Measurements from ENCODE around the gene NNMT.

The NNMT gene

DNA sequence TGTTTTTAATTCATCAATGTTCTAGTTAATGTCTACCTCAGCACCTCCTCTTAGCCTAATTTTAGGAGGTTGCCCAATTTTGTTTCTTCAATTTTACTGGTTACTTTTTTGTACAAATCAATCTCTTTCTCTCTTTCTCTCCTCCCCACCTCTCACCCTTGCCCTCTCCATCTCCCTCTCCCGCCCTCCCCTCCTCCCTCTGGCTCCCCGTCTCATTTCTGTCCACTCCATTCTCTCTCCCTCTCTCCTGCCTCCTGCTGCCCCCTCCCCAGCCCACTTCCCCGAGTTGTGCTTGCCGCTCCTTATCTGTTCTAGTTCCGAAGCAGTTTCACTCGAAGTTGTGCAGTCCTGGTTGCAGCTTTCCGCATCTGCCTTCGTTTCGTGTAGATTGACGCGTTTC is 40.9 kb upstream of the NNMT start:
- Histone ChIP-seq H3K4me3 (no peak overlapping the region), H3K4me1 (peaks cover 6 to 56% (median 33%) of the 10 kb centered on the region in 10 experiments; a peak in 19 of 20 replicates), H3K4me2 (no peak overlapping the region), H4K20me1 (peaks cover 0 to 27% (median 0%) of the 10 kb centered on the region in 11 experiments; a peak in 4 of 22 replicates), H3K9me3 (replicated peaks in 1 of 11) (no peaks in the 10 kb centered on the region), H3K27ac (no peak overlapping the region), H3K36me3 (no peaks in the 10 kb centered on the region), H3K9ac (no peak overlapping the region), H3K27me3 (no peaks in the 10 kb centered on the region)
- no peak for TF ChIP-seq Cebpa-rat (IDR thresholded peaks at IDR 0.05)

GRCh38 chr11:114256176-114256966 is 39.8 kb upstream of the NNMT start:
- no peak overlapping the region for H3K27ac ChIP-seq
- no peaks in the 10 kb centered on the region for H3K36me3 ChIP-seq

DNA sequence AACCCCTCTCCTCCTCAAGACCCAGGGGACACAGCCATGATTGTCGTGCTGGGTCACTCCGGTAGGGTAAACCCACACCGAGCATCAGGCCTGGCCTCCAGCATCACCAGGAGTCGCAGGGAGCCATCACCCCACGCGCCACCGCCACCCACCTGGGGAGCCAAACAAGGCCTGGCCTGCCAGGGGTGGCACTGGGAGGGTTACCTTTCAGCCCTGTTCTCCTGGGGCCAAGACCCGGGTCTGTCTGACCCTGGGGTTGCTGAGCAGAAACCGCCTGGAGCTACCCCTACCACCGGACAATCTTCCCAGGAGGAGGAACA is 39.3 kb upstream of the NNMT start:
- Histone ChIP-seq H3K4me3 (no peak overlapping the region), H3K27ac (no peak overlapping the region), H3K4me2 (no peak overlapping the region), H3K36me3 (no peaks in the 10 kb centered on the region), H3K4me1 (peaks cover 6 to 45% (median 25%) of the 10 kb centered on the region in 10 experiments; a peak in 19 of 20 replicates), H3K27me3 (no peaks in the 10 kb centered on the region), H3K9me3 (replicated peaks in 1 of 11) (no peaks in the 10 kb centered on the region), H3K9ac (no peak overlapping the region), H4K20me1 (peaks cover 0 to 40% (median 0%) of the 10 kb centered on the region in 11 experiments; a peak in 4 of 22 replicates)
- no peak for TF ChIP-seq Cebpa-rat (IDR thresholded peaks at IDR 0.05)

More at GRCh38 chr11:114256176-114256966, 39.8 kb upstream of the NNMT start:
- Histone ChIP-seq H3K27me3 (no peaks in the 10 kb centered on the region), H3K4me3 (no peak overlapping the region), H3K9me3 (replicated peaks in 1 of 11) (no peaks in the 10 kb centered on the region), H4K20me1 (peaks cover 0 to 34% (median 0%) of the 10 kb centered on the region in 11 experiments; a peak in 4 of 22 replicates), H3K4me1 (peaks cover 6 to 51% (median 30%) of the 10 kb centered on the region in 10 experiments; a peak in 19 of 20 replicates), H3K9ac (no peak overlapping the region), H3K4me2 (no peak overlapping the region)
- TF ChIP-seq Cebpa-rat (IDR thresholded peaks at IDR 0.05): no peak

DNA sequence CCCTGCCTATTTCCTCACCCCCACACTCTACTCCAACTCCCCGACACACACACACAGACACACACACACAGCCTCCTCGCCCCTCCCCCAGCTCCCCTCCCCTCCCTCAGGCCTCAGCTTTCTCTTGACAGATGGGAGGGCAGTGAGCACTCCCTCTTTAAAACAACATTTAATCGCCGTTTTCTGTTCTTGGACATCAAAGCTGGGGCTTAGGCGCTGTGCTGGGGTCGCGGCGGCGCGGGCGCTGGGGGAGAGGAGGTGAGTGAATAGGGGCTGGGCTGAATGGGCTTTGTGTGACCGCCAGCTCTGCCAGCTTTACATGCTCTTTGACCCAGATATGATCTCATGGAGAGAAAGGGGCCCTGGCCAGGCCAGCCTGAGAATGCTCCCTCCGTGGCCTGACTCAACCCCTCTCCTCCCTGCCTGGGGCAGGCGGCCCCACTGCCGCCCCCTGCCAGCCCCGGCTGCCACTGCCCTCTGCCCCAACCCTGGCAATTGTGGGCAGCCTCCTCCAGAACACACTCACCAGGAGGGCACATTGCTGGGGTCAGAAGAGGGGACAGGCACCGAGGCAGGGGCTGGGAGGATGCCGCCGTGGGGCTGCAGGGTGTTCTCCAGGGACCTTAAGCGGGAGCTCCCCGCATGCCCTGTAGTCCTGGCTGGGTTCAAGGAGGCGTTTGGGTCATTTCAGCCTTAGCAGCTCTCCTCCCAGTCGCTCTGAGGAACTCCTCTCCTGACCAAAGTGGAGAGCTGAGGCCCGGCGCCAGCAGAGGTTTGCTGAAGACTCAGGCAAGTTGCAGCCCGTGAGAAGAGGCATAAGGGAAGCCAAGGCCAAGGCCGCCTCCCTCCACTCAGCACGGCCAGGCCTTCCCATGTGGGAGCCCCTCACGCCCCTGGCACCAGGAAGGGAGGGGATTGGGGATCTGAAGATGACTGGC is 38.3 kb upstream of the NNMT start:
- no peaks in the 10 kb centered on the region for H3K9me3 ChIP-seq (replicated peaks in 1 of 11)
- H4K20me1 ChIP-seq: peaks cover 0 to 41% (median 0%) of the 10 kb centered on the region in 11 experiments; a peak in 4 of 22 replicates
- H3K27ac ChIP-seq: no peak overlapping the region
- peaks cover 6 to 36% (median 20%) of the 10 kb centered on the region in 10 experiments; a peak in 16 of 20 replicates for H3K4me1 ChIP-seq
- H3K36me3 ChIP-seq: no peaks in the 10 kb centered on the region
- peak overlapping the region in 8 of 11 experiments; percentile 11 to 59 (median 42); a peak in 11 of 22 replicates for H3K4me2 ChIP-seq
- no peak overlapping the region for H3K9ac ChIP-seq
- H3K27me3 ChIP-seq: no peaks in the 10 kb centered on the region
- TF ChIP-seq Cebpa-rat (IDR thresholded peaks at IDR 0.05): no peak
- H3K4me3 ChIP-seq: no peak overlapping the region

DNA sequence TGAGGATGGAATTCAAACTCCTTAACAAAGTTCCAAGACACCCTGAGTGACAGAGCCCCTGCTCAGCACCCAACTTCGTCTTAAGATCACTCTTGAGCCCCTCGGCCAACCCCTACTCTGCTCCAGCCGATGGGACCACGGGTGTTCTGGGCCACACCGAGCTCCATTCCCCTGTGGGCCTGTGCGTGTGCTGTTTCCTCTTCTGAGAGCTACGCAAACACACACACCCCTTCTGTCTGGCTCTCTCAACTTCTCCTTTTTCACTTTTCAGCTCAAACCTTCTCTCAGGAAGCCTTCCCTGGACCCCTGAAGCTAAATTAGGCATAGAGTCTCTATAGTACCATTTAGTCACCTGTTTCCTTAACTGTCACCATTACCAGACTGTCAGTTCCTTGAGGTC is 37.5 kb upstream of the NNMT start:
- Histone ChIP-seq H3K36me3 (no peaks in the 10 kb centered on the region), H3K9ac (no peak overlapping the region; a peak in 1 of 22 replicates), H3K4me3 (no peak overlapping the region), H3K4me2 (peak overlapping the region in 9 of 11 experiments; percentile 4 to 59 (median 39); a peak in 14 of 22 replicates), H3K27ac (no peak overlapping the region), H3K27me3 (no peaks in the 10 kb centered on the region), H3K4me1 (peaks cover 6 to 30% (median 18%) of the 10 kb centered on the region in 10 experiments; a peak in 16 of 20 replicates), H3K9me3 (replicated peaks in 1 of 11) (no peaks in the 10 kb centered on the region), H4K20me1 (peaks cover 0 to 38% (median 0%) of the 10 kb centered on the region in 11 experiments; a peak in 5 of 22 replicates)
- no peak for TF ChIP-seq Cebpa-rat (IDR thresholded peaks at IDR 0.05)

DNA sequence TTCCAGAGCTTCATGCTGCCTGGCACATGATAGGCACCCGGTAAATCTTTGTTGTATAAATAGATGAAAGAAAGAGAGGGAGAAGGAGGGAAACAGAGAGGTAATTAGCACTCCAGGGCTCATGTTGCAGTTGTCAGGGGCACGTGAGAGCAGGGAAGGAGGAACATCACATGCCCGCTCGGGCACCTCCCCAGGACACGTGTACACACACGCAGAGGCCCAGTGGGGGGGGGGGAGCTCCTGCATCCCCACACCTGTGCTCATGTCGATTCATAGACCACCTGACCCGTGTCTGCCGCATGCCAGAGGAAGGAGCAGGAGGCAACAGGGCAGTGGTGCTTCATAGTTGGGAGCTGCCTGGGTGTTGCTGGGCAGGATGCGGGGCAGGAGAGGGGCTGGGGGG is 37.1 kb upstream of the NNMT start:
- Histone ChIP-seq H3K27ac (no peak overlapping the region), H3K27me3 (no peaks in the 10 kb centered on the region), H3K4me3 (no peak overlapping the region), H3K9me3 (replicated peaks in 1 of 11) (no peaks in the 10 kb centered on the region), H3K4me2 (peak overlapping the region in 8 of 11 experiments; percentile 4 to 59 (median 42); a peak in 14 of 22 replicates), H4K20me1 (peaks cover 0 to 37% (median 0%) of the 10 kb centered on the region in 11 experiments; a peak in 5 of 22 replicates), H3K4me1 (peaks cover 6 to 30% (median 18%) of the 10 kb centered on the region in 10 experiments; a peak in 16 of 20 replicates), H3K36me3 (no peaks in the 10 kb centered on the region), H3K9ac (no peak overlapping the region; a peak in 1 of 22 replicates)
- no peak for TF ChIP-seq Cebpa-rat (IDR thresholded peaks at IDR 0.05)

DNA sequence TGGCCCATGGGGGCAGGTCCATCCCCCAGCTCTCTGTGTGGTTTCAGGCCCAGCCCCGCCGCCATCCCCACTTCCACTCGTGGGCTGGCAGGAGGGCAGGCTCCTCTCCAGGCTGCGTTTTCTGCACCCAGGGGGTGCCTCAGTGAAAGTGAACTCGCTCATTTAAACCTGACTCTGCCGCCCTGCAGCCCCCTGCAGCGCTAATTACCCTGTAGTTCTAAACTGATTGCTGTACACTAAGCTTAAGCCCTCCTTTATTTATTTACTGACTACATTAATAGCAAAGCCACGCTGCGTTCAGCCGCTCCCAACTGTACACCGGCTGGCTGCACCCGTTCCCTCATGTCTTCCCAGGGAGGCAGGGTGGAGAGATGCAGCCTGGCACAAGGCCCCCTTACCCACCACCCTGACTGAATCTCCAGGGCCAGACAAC is 36.6 kb upstream of the NNMT start:
- H3K4me1 ChIP-seq: peaks cover 6 to 30% (median 18%) of the 10 kb centered on the region in 10 experiments; a peak in 16 of 20 replicates
- no peak for TF ChIP-seq Cebpa-rat (IDR thresholded peaks at IDR 0.05)
- H3K27ac ChIP-seq: no peak overlapping the region
- no peaks in the 10 kb centered on the region for H3K27me3 ChIP-seq
- no peak overlapping the region for H3K4me3 ChIP-seq
- H3K9ac ChIP-seq: no peak overlapping the region
- peaks cover 0 to 37% (median 0%) of the 10 kb centered on the region in 11 experiments; a peak in 5 of 22 replicates for H4K20me1 ChIP-seq
- H3K4me2 ChIP-seq: peak overlapping the region in 7 of 11 experiments; percentile 24 to 59 (median 44); a peak in 12 of 22 replicates
- H3K36me3 ChIP-seq: no peaks in the 10 kb centered on the region
- H3K9me3 ChIP-seq (replicated peaks in 1 of 11): no peaks in the 10 kb centered on the region

DNA sequence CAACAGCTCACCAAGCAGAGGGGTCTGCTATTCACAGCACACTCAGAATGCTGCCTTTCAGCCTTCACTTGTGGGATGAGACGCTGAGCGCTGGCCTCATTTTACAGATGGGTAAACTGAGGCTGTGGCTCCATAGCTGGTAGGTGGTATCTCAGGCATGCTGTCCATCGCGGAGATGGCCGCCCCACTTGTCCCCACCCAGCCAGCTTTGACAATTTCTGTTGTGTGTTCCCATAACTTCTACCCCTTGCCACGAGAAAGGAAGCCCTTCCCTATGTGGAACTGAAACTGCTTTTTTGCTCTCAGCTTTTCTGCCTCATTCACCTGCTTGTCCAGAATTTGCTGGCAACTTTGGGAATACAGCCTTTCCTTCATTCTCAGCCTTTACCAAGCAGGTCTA is 36.1 kb upstream of the NNMT start:
- no peaks in the 10 kb centered on the region for H3K27me3 ChIP-seq
- no peak for TF ChIP-seq Cebpa-rat (IDR thresholded peaks at IDR 0.05)
- no peak overlapping the region for H3K4me3 ChIP-seq
- no peaks in the 10 kb centered on the region for H3K9me3 ChIP-seq (replicated peaks in 1 of 11)
- H3K36me3 ChIP-seq: no peaks in the 10 kb centered on the region
- no peak overlapping the region for H3K27ac ChIP-seq
- H3K9ac ChIP-seq: no peak overlapping the region
- peaks cover 6 to 30% (median 18%) of the 10 kb centered on the region in 10 experiments; a peak in 16 of 20 replicates for H3K4me1 ChIP-seq
- H4K20me1 ChIP-seq: peaks cover 0 to 37% (median 0%) of the 10 kb centered on the region in 11 experiments; a peak in 6 of 22 replicates
- H3K4me2 ChIP-seq: peak overlapping the region in 1 of 11 experiments; percentile 59; a peak in 2 of 22 replicates
